HepG2 (cell line): Measurements from ENCODE around the gene OR6B3. TPM values are rescaled to one million over a fixed set of nuclear protein-coding genes. Genes with fewer than 3 reads are reported as not detected.

Experiments
- AHR ChIP-seq: IDR thresholded peaks from 2 replicates; pipeline ENCODE4 v1.6.1; 2018; ENCODE audit warnings: missing genetic modification reagents, missing compliant biosample characterization
- CAMTA2 ChIP-seq: sonication (generic); formaldehyde crosslinking; IDR thresholded peaks from 2 replicates; pipeline ENCODE4 v1.4.0; 2020; ENCODE audit warnings: mild to moderate bottlenecking, missing genetic modification reagents, borderline replicate concordance
- CBX1 ChIP-seq: IDR thresholded peaks from one replicate; pipeline ENCODE4 v1.6.1; 2016; ENCODE audit warnings: antibody characterized with exemption, low read depth
- GTF3A ChIP-seq: sonication (generic); formaldehyde crosslinking; conservative IDR thresholded peaks from 2 replicates; pipeline ENCODE4 v1.4.0; 2020; ENCODE audit warnings: mild to moderate bottlenecking, missing genetic modification reagents
- MTA1 ChIP-seq: sonication (generic); formaldehyde crosslinking; IDR thresholded peaks from 2 replicates; pipeline ENCODE4 v1.4.0; 2020; ENCODE audit warnings: missing genetic modification reagents, mild to moderate bottlenecking, borderline replicate concordance
- MXI1 ChIP-seq: IDR thresholded peaks from 3 replicates; pipeline ENCODE4 v1.6.1; 2012; ENCODE audit warnings: low read depth, low read length, inconsistent platforms, borderline replicate concordance
- RFX1 ChIP-seq: fragments of 450-650 bp; IDR thresholded peaks from 2 replicates; pipeline ENCODE4 v1.6.1; 2017
- ZNF205 ChIP-seq: IDR thresholded peaks from 2 replicates; pipeline ENCODE4 v1.6.1; 2018; ENCODE audit warnings: missing biosample characterization, missing genetic modification reagents
- ZNF24 ChIP-seq: fragments of 450-650 bp; IDR thresholded peaks from 2 replicates; pipeline ENCODE4 v1.6.1; 2017; ENCODE audit warnings: antibody characterized with exemption, mild to moderate bottlenecking
- ZNF563 ChIP-seq: sonication (generic); formaldehyde crosslinking; IDR thresholded peaks from 2 replicates; pipeline ENCODE4 v1.8.0; 2022; ENCODE audit warnings: mild to moderate bottlenecking, moderate library complexity, missing genetic modification reagents
- ZNF639 ChIP-seq: conservative IDR thresholded peaks from 2 replicates; pipeline ENCODE4 v1.6.1; 2018; ENCODE audit warnings: missing genetic modification reagents
- polyA plus RNA-seq, 8 experiments: library from polyadenylated mRNA; depleted of rRNA in 3 of 8; stranded (reverse) in 7 of 8; unstranded in 1 of 8; fragments of >200 nt; fragmentation: Illumina TruSeq in 4 of 8; extraction: Trizol in 4 of 8; gene quantifications; 2 replicates each; pipeline versions ENCODE4 v1.2.1 to v1.2.3, GENCODE V29; 2011 to 2016; ENCODE audit warnings: low read depth in 4 of 8, missing spikeins in 1 of 8, mixed read lengths in 1 of 8; ENCODE audit not compliant: insufficient read depth in 1 of 8
- total RNA-seq, 5 experiments: library from RNA; depleted of rRNA; stranded (reverse); fragments of >200 nt; fragmentation: Illumina TruSeq; extraction: Trizol; gene quantifications; 2 replicates each; pipeline ENCODE4 v1.2.3, GENCODE V29; 2016; ENCODE audit warnings: low read depth in 1 of 5
- TF ChIP-seq, protein P1 (sequence below): sonication (generic); formaldehyde crosslinking; conservative IDR thresholded peaks from 2 replicates; pipeline ENCODE4 v1.4.0; 2020; ENCODE audit warnings: missing genetic modification reagents
- TF ChIP-seq, protein P2 (sequence below): sonication (generic); formaldehyde crosslinking; IDR thresholded peaks from 2 replicates; pipeline ENCODE4 v1.8.1; 2023; ENCODE audit warnings: missing genetic modification reagents, mild to moderate bottlenecking, borderline replicate concordance

The OR6B3 gene
- total and polyA plus RNA-seq, 2 of the 13 experiments (the other 11 are each of a cell fraction or from before 2014, with no cell fraction given): not detected

DNA sequence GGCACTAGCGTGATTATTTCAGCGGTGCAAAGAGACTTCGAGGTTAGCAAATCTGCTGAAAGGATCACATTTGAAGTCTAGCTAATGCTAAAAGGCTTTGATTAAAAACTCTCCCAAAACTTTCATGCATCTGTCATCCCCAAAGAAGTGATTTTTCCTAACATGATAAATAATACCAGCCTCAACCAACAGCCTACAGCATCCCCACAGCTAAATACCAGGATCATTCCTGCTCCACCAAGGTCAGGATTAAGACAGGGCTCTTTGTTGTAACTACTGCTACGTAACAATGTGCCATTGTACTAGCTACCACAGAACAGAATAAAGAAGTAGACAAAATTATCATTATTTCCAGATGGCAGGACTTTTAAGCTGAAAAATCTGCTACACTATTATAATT, 1.6 kb downstream of the OR6B3 start (continued):
- TF ChIP-seq, protein P1, sequence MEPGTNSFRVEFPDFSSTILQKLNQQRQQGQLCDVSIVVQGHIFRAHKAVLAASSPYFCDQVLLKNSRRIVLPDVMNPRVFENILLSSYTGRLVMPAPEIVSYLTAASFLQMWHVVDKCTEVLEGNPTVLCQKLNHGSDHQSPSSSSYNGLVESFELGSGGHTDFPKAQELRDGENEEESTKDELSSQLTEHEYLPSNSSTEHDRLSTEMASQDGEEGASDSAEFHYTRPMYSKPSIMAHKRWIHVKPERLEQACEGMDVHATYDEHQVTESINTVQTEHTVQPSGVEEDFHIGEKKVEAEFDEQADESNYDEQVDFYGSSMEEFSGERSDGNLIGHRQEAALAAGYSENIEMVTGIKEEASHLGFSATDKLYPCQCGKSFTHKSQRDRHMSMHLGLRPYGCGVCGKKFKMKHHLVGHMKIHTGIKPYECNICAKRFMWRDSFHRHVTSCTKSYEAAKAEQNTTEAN (CRISPR knock-in tag): no peak
- TF ChIP-seq ZNF205 (CRISPR knock-in tag): no peak
- no peak for TF ChIP-seq AHR (CRISPR knock-in tag)
- TF ChIP-seq CAMTA2 (CRISPR knock-in tag): no peak
- TF ChIP-seq, protein P2, sequence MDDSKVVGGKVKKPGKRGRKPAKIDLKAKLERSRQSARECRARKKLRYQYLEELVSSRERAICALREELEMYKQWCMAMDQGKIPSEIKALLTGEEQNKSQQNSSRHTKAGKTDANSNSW (CRISPR knock-in tag): no peak
- TF ChIP-seq ZNF24: no peak
- TF ChIP-seq CBX1: no peak
- no peak for TF ChIP-seq GTF3A (CRISPR knock-in tag)
- TF ChIP-seq ZNF639 (CRISPR knock-in tag): no peak
- no peak for TF ChIP-seq ZNF563 (CRISPR knock-in tag)
- TF ChIP-seq MXI1: no peak
- TF ChIP-seq RFX1: no peak
- no peak for TF ChIP-seq MTA1 (CRISPR knock-in tag)
- TF ChIP-seq, all 625 proteins: peak for 3
